Neural progenitor cell (in vitro differentiated cells): ENCODE measurements around the gene ACACB. TPM values are rescaled to one million over a fixed set of nuclear protein-coding genes. Genes with fewer than 3 reads are reported as not detected.

Experiments
- DNase-seq: peaks from one replicate; pipeline ENCODE4 v3.0.0-alpha.2; 2016; ENCODE audit warnings: low spot score
- H2AFZ ChIP-seq: fragments of 200-600 bp; sonication (generic); replicated peaks from 2 replicates; pipeline ENCODE4 v1.6.1; 2016; ENCODE audit warnings: antibody characterized with exemption
- H3F3A ChIP-seq: fragments of 200-600 bp; sonication (generic); 2 replicates; pipeline ENCODE4 v1.6.1; 2016; ENCODE audit warnings: antibody characterized with exemption, low read depth
- H3K27ac ChIP-seq: fragments of 200-600 bp; sonication (generic); 2 replicates; pipeline ENCODE4 v1.5.1; 2016; ENCODE audit warnings: mild to moderate bottlenecking
- H3K27me3 ChIP-seq: fragments of 200-600 bp; sonication (generic); 2 replicates; pipeline ENCODE4 v1.6.1; 2016; ENCODE audit warnings: mild to moderate bottlenecking, moderate library complexity
- H3K36me3 ChIP-seq: fragments of 200-600 bp; sonication (generic); 2 replicates; pipeline ENCODE4 v1.5.1; 2016
- H3K4me1 ChIP-seq: fragments of 200-600 bp; sonication (generic); 2 replicates; pipeline ENCODE4 v1.6.1; 2016; ENCODE audit warnings: mixed run types
- H3K4me2 ChIP-seq: fragments of 200-600 bp; sonication (generic); 2 replicates; pipeline ENCODE4 v1.6.1; 2016
- H3K4me3 ChIP-seq: fragments of 200-600 bp; sonication (generic); 2 replicates; pipeline ENCODE4 v1.5.1; 2016
- H3K79me2 ChIP-seq: fragments of 200-600 bp; sonication (generic); 2 replicates; pipeline ENCODE4 v1.6.1; 2016; ENCODE audit warnings: low read depth
- H3K9ac ChIP-seq: fragments of 200-600 bp; sonication (generic); 2 replicates; pipeline ENCODE4 v1.6.1; 2016
- H3K9me3 ChIP-seq: fragments of 200-600 bp; sonication (generic); 2 replicates; pipeline ENCODE4 v1.5.1; 2016; ENCODE audit warnings: low read depth
- H4K20me1 ChIP-seq: fragments of 200-600 bp; sonication (generic); 2 replicates; pipeline ENCODE4 v1.6.1; 2016; ENCODE audit warnings: low read depth
- H3K27ac Mint-ChIP-seq: 3 replicates; pipeline ENCODE4 v1.8.0; 2021; ENCODE audit warnings: mixed read lengths
- H3K27me3 Mint-ChIP-seq: 2 replicates; pipeline ENCODE4 v1.8.0; 2022; ENCODE audit warnings: low read depth, mild to moderate bottlenecking, inconsistent platforms, moderate library complexity, mixed read lengths; ENCODE audit not compliant: insufficient read depth
- H3K36me3 Mint-ChIP-seq: 3 replicates; pipeline ENCODE4 v1.8.0; 2021; ENCODE audit warnings: mixed read lengths
- H3K4me1 Mint-ChIP-seq: 3 replicates; pipeline ENCODE4 v1.8.0; 2021; ENCODE audit warnings: mixed read lengths
- H3K4me3 Mint-ChIP-seq: 3 replicates; pipeline ENCODE4 v1.8.0; 2021; ENCODE audit warnings: mild to moderate bottlenecking, moderate library complexity, mixed read lengths
- H3K9me3 Mint-ChIP-seq: 3 replicates; pipeline ENCODE4 v1.8.0; 2020; ENCODE audit warnings: mixed read lengths
- CTCF ChIP-seq: fragments of 200-600 bp; sonication (generic); IDR thresholded peaks from 2 replicates; pipeline ENCODE4 v1.5.1; 2017; ENCODE audit warnings: antibody characterized with exemption, mild to moderate bottlenecking
- EZH2 ChIP-seq: fragments of 200-600 bp; sonication (generic); IDR thresholded peaks from 2 replicates; pipeline ENCODE4 v1.6.1; 2017; ENCODE audit warnings: antibody characterized with exemption, mild to moderate bottlenecking, moderate library complexity
- EZH2phosphoT487 ChIP-seq: fragments of 200-600 bp; sonication (generic); IDR thresholded peaks from 2 replicates; pipeline ENCODE4 v1.6.1; 2017; ENCODE audit warnings: antibody characterized with exemption
- total RNA-seq: library from RNA; depleted of rRNA; stranded (reverse); fragments of >200 nt; gene quantifications from 2 replicates; pipeline ENCODE4 v1.2.3, GENCODE V29; 2015; ENCODE audit warnings: low replicate concordance

ACACB gene
- total RNA-seq, 1 donor from 2014 or later = 2.4 TPM

- Histone ChIP-seq H3K4me1 (no peaks in the 10 kb centered on the region), H2AFZ (no peak overlapping the region), H3K9ac (no peak overlapping the region), H3K79me2 (no peaks in the 10 kb centered on the region), H3K36me3 (no peaks in the 10 kb centered on the region), H3K9me3 (no peaks in the 10 kb centered on the region), H3K27ac (no peak overlapping the region), H3F3A (no peaks in the 10 kb centered on the region), H4K20me1 (no peaks in the 10 kb centered on the region), H3K4me2 (no peak overlapping the region), H3K27me3 (no peaks in the 10 kb centered on the region), H3K4me3 (no peak overlapping the region)
- DNase-seq = no peak
- peaks cover 2% of the 10 kb centered on the region for H3K9me3 Mint-ChIP-seq
- H3K4me3 Mint-ChIP-seq = no peak overlapping the region
- H3K36me3 Mint-ChIP-seq = peaks cover 11% of the 10 kb centered on the region
- no peak overlapping the region for H3K27ac Mint-ChIP-seq
- no peaks in the 10 kb centered on the region for H3K27me3 Mint-ChIP-seq
- no peaks in the 10 kb centered on the region for H3K4me1 Mint-ChIP-seq
- TF ChIP-seq CTCF (no peak), EZH2phosphoT487 (no peak), EZH2 (no peak)
These were observed 142.5 kb downstream of the ACACB start for GRCh38 chr12:109258607-109259544.

GRCh38 chr12:109259545-109259895 is 143.1 kb downstream of the ACACB start:
- Histone ChIP-seq H3K4me2 (no peak overlapping the region), H3K4me3 (no peak overlapping the region), H3K9me3 (no peaks in the 10 kb centered on the region), H3K79me2 (no peaks in the 10 kb centered on the region), H3F3A (no peaks in the 10 kb centered on the region), H3K27ac (no peak overlapping the region), H3K9ac (no peak overlapping the region), H4K20me1 (no peaks in the 10 kb centered on the region), H2AFZ (no peak overlapping the region), H3K36me3 (no peaks in the 10 kb centered on the region), H3K27me3 (no peaks in the 10 kb centered on the region), H3K4me1 (no peaks in the 10 kb centered on the region)
- no peaks in the 10 kb centered on the region for H3K4me1 Mint-ChIP-seq
- H3K4me3 Mint-ChIP-seq = no peak overlapping the region
- H3K36me3 Mint-ChIP-seq = peaks cover 8% of the 10 kb centered on the region
- no peak overlapping the region for H3K27ac Mint-ChIP-seq
- no peak for DNase-seq
- no peak for TF ChIP-seq EZH2phosphoT487
- no peak for TF ChIP-seq EZH2
- no peak for TF ChIP-seq CTCF
- no peaks in the 10 kb centered on the region for H3K27me3 Mint-ChIP-seq
- H3K9me3 Mint-ChIP-seq = peaks cover 2% of the 10 kb centered on the region

- TF ChIP-seq EZH2 = no peak
- no peak for TF ChIP-seq EZH2phosphoT487
- TF ChIP-seq CTCF = no peak
These were observed 144.7 kb downstream of the ACACB start for GRCh38 chr12:109261087-109261486.

More at GRCh38 chr12:109261087-109261486, 144.7 kb downstream of the ACACB start:
- Mint-ChIP-seq H3K9me3 (no peaks in the 10 kb centered on the region), H3K4me1 (no peaks in the 10 kb centered on the region), H3K36me3 (peaks cover 5% of the 10 kb centered on the region), H3K4me3 (no peak overlapping the region), H3K27me3 (no peaks in the 10 kb centered on the region), H3K27ac (no peak overlapping the region)
- no peak overlapping the region for H3K4me2 ChIP-seq
- DNase-seq = no peak
- no peaks in the 10 kb centered on the region for H3K4me1 ChIP-seq
- no peaks in the 10 kb centered on the region for H3K36me3 ChIP-seq
- no peaks in the 10 kb centered on the region for H3K79me2 ChIP-seq
- no peak overlapping the region for H3K27ac ChIP-seq
- H3K9me3 ChIP-seq = no peaks in the 10 kb centered on the region
- no peak overlapping the region for H3K4me3 ChIP-seq
- no peaks in the 10 kb centered on the region for H4K20me1 ChIP-seq
- H3K27me3 ChIP-seq = no peaks in the 10 kb centered on the region
- no peak overlapping the region for H2AFZ ChIP-seq
- no peak overlapping the region for H3K9ac ChIP-seq
- H3F3A ChIP-seq = no peaks in the 10 kb centered on the region
